B cell (primary cell): ENCODE results near the gene EMP3.

Experiments
- CTCF ChIP-seq: fragments of 200-600 bp; IDR thresholded peaks from one replicate; pipeline ENCODE4 v1.8.0; 2022; ENCODE audit warnings: antibody characterized with exemption, mild to moderate bottlenecking
- EZH2 ChIP-seq: IDR thresholded peaks from 2 replicates; pipeline ENCODE4 v1.6.1; 2012; ENCODE audit warnings: borderline replicate concordance, low read depth, mild to moderate bottlenecking, moderate library complexity, low read length; ENCODE audit not compliant: insufficient read depth, poor library complexity, severe bottlenecking

- TF ChIP-seq CTCF (peak; percentile 74), EZH2 (no peak)
These were observed 26.0 kb downstream of the EMP3 start for GRCh38 chr19:48351341-48351752.
